ENCODE results near the gene ECT2L. TPM values are rescaled to one million over a fixed set of nuclear protein-coding genes. Genes with fewer than 3 reads are reported as not detected.

ECT2L gene
- total and polyA plus RNA-seq, 2 of the 13 experiments (the other 11 are each of a cell fraction or from before 2014, with no cell fraction given) = 0.12 TPM; not detected in 1

- WGBS (ENCODE audit: low lambda C conversion rate) = 26% methylated on average over 4 of the region's 4 CpGs
- no peaks in the 10 kb centered on the region for H3K79me2 ChIP-seq (ENCODE audit: insufficient read depth, low read length)
- ChIA-PET CTCF (ENCODE audit: low intra/inter-chr PET ratio, low total read pairs) (interaction anchor here (1.0 to 2.6 kb wide), 2 partner anchors 292 to 547 kb away, joined by 3 to 13 read pairs; no protein-coding TSS in a partner anchor), POLR2A (no interaction called here)
- no peak for FAIRE-seq
- H3K9me3 ChIP-seq (ENCODE audit: low read length) = no peaks in the 10 kb centered on the region
- no peaks in the 10 kb centered on the region for H4K20me1 ChIP-seq (ENCODE audit: insufficient read depth, low read length)
- H3K4me1 ChIP-seq (ENCODE audit: insufficient read depth, low read length) = peaks cover 57% of the 10 kb centered on the region
- no peak overlapping the region for H2AFZ ChIP-seq (ENCODE audit: low read length)
- intact Hi-C loops (cut with micrococcal nuclease; ENCODE audit: unreplicated experiment) = no loop called here
- no peaks in the 10 kb centered on the region for H3K36me3 ChIP-seq (replicated peaks in 1 of 2; ENCODE audit: control insufficient read depth in 1 of 2, insufficient read depth in 2 of 2, low read length in 2 of 2)
- peaks cover 0 to 13% of the 10 kb centered on the region in 2 experiments; a peak in 1 of 5 replicates for H3K27me3 ChIP-seq (ENCODE audit: control insufficient read depth in 1 of 2, insufficient read depth in 2 of 2, low read length in 2 of 2)
- H3K9ac ChIP-seq (ENCODE audit: insufficient read depth, low read depth, low read length) = no peak overlapping the region
- no peak for DNase-seq (ENCODE audit: low spot score)
- H3K27ac ChIP-seq (ENCODE audit: extremely low read length, insufficient read depth, low read length) = no peak overlapping the region
- in situ Hi-C loops (cut with HindIII; ENCODE audit: extremely low pct_ligation_motif_present, low pct_unique_long_range_greater_than_20kb) = loop anchor here (5.0 to 10.0 kb wide), 3 partner anchors 170 to 547 kb away; partner anchors contain the start of gene REPS1
- no peak overlapping the region for H3K4me3 ChIP-seq (replicated peaks in 1 of 3; ENCODE audit: insufficient read depth in 1 of 3, low read depth in 2 of 3, low read length in 3 of 3)
- 0 out of 2 replicates have a peak overlapping the region, but pooled peaks have one; percentile 25 for H3K4me2 ChIP-seq (ENCODE audit: low read depth, low read length)
- no peak for ATAC-seq
- BruUV-seq (replicated peaks) = no TSS peak
- TF ChIP-seq ZKSCAN1 (IDR thresholded peaks at IDR 0.05; ENCODE audit: low read length) (no peak), HCFC1 (IDR thresholded peaks at IDR 0.05; ENCODE audit: low read depth, low read length) (no peak), ZNF556 (CRISPR knock-in tag; IDR thresholded peaks at IDR 0.05; ENCODE audit: borderline replicate concordance) (no peak), CENPX (CRISPR knock-in tag; IDR thresholded peaks at IDR 0.05) (no peak), MXI1 (IDR thresholded peaks at IDR 0.05; ENCODE audit: borderline replicate concordance, low read depth, low read length) (no peak), HNF4G (IDR thresholded peaks at IDR 0.05; ENCODE audit: borderline replicate concordance, low read depth, low read length) (no peak), HNF4G (CRISPR knock-in tag; IDR thresholded peaks at IDR 0.05; ENCODE audit: borderline replicate concordance, low read depth) (no peak), ELF4 (CRISPR knock-in tag; IDR thresholded peaks at IDR 0.05; ENCODE audit: borderline replicate concordance) (no peak), POLR2AphosphoS2 (IDR thresholded peaks at IDR 0.05; ENCODE audit: low read depth, low read length) (no peak), MED8 (CRISPR knock-in tag; IDR thresholded peaks at IDR 0.05; ENCODE audit: insufficient replicate concordance) (no peak), FUBP1 (CRISPR knock-in tag; IDR thresholded peaks at IDR 0.05; ENCODE audit: borderline replicate concordance) (no peak), TGIF2 (CRISPR knock-in tag; IDR thresholded peaks at IDR 0.05) (no peak), CAMTA2 (CRISPR knock-in tag; IDR thresholded peaks at IDR 0.05; ENCODE audit: borderline replicate concordance) (no peak), ZNF362 (CRISPR knock-in tag; IDR thresholded peaks at IDR 0.05; ENCODE audit: borderline replicate concordance) (no peak), YEATS2 (CRISPR knock-in tag; IDR thresholded peaks at IDR 0.05; ENCODE audit: borderline replicate concordance) (no peak), CC2D1A (CRISPR knock-in tag; IDR thresholded peaks at IDR 0.05) (no peak), HDAC6 (IDR thresholded peaks at IDR 0.05; ENCODE audit: low read depth, low read length) (no peak)
- TF ChIP-seq, protein P1, sequence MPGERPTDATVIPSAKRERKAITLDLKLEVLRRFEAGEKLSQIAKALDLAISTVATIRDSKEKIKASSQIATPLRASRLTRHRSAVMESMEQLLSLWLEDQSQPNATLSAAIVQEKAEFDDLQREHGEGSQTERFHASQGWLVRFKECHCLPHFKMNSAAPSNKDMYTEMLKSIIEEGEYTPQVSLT (CRISPR knock-in tag; IDR thresholded peaks at IDR 0.05; ENCODE audit: borderline replicate concordance, low read depth) = no peak
- TF ChIP-seq, protein P2, sequence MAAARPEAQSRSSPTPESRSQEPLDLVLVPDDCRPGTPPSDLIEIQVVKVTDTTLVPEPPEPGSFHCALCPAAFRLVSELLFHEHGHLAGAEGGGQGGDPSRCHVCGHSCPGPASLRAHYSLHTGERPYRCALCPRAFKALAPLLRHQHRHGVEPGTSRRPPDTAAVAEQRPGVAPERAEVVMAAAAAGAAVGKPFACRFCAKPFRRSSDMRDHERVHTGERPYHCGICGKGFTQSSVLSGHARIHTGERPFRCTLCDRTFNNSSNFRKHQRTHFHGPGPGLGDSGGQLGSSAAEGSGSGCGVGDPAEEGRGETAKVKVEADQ (CRISPR knock-in tag; IDR thresholded peaks at IDR 0.05; ENCODE audit: borderline replicate concordance) = no peak
- TF ChIP-seq, protein P3, sequence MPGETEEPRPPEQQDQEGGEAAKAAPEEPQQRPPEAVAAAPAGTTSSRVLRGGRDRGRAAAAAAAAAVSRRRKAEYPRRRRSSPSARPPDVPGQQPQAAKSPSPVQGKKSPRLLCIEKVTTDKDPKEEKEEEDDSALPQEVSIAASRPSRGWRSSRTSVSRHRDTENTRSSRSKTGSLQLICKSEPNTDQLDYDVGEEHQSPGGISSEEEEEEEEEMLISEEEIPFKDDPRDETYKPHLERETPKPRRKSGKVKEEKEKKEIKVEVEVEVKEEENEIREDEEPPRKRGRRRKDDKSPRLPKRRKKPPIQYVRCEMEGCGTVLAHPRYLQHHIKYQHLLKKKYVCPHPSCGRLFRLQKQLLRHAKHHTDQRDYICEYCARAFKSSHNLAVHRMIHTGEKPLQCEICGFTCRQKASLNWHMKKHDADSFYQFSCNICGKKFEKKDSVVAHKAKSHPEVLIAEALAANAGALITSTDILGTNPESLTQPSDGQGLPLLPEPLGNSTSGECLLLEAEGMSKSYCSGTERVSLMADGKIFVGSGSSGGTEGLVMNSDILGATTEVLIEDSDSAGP (CRISPR knock-in tag; IDR thresholded peaks at IDR 0.05; ENCODE audit: borderline replicate concordance) = no peak
These were observed 21.9 kb downstream of the ECT2L start for GRCh38 chr6:138817799-138818198.
